BJ (cell line): Measurements from ENCODE around the gene KCNAB1. TPM values are rescaled to one million over a fixed set of nuclear protein-coding genes. Genes with fewer than 3 reads are reported as not detected.
A peak's percentile ranks its signal among the peaks of the same experiment; 100 is the strongest.

ENCODE experiments used
- CTCF ChIA-PET: fragments of 350-600 bp; formaldehyde crosslinking; extraction: SDS; loops from one replicate; lab custom pipeline; 2021; ENCODE audit warnings: antibody characterized with exemption, inconsistent platforms; lab: Yijun Ruan, JAX
- POLR2A ChIA-PET: fragments of 300-600 bp; sonication (Branson Sonifier 250); formaldehyde crosslinking; extraction: SDS; loops from one replicate; lab custom pipeline; 2021; ENCODE audit warnings: antibody characterized with exemption; lab: Charles Lee
- DNase-seq: peaks from one replicate; pipeline ENCODE4 v3.0.0-alpha.2; 2011; ENCODE audit warnings: low read depth
- H3K27me3 ChIP-seq: 2 replicates; pipeline ENCODE4 v1.6.0; 2011; ENCODE audit warnings: low read length; ENCODE audit not compliant: control insufficient read depth, insufficient read depth
- H3K36me3 ChIP-seq: 2 replicates; pipeline ENCODE4 v1.5.1; 2011; ENCODE audit warnings: low read length; ENCODE audit not compliant: control insufficient read depth, insufficient read depth
- H3K4me3 ChIP-seq: 2 replicates; pipeline ENCODE4 v1.5.1; 2011; ENCODE audit warnings: low read depth, mild to moderate bottlenecking, control low read depth, low read length
- CTCF ChIP-seq: IDR thresholded peaks from 2 replicates; pipeline ENCODE4 v1.5.1; 2011; ENCODE audit warnings: low read depth, mild to moderate bottlenecking, control low read depth, inconsistent platforms, low read length, moderate library complexity; ENCODE audit not compliant: insufficient read depth
- polyA plus RNA-seq: library from polyadenylated mRNA; depleted of rRNA; stranded (reverse); fragments of >200 nt; gene quantifications from 2 replicates; pipeline ENCODE4 v1.2.3, GENCODE V29; 2011

The KCNAB1 gene
- polyA plus RNA-seq, 1 experiment: not detected

DNA sequence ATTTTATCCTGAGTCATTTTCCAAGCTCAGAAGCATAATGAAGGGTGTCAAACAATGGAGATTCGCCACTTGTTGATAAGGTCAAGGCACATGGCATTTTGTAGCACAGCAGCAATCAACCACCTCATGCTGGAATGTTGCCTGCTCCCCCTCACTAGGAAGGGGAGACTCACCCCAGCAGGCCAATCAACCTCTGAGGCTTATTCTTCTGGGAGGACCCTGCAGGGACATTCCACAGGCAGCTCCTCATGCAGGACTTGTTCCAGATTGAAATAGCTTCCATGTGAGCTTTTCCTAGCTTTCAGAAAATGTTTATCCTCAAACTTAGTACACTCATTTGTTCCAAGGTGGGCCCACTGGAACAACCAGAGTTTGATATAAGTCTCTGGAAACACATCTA lies 356.9 kb downstream of the KCNAB1 start:
- DNase-seq: peak; percentile 58
- Histone ChIP-seq H3K27me3 (no peaks in the 10 kb centered on the region), H3K4me3 (no peak overlapping the region), H3K36me3 (no peaks in the 10 kb centered on the region)
- POLR2A ChIA-PET: no interaction called here
- CTCF ChIA-PET: interaction anchor here (1.0 to 1.3 kb wide), 2 partner anchors 325 to 326 kb away, joined by 3 to 4 read pairs; no protein-coding TSS in a partner anchor
- no peak for TF ChIP-seq CTCF

DNA sequence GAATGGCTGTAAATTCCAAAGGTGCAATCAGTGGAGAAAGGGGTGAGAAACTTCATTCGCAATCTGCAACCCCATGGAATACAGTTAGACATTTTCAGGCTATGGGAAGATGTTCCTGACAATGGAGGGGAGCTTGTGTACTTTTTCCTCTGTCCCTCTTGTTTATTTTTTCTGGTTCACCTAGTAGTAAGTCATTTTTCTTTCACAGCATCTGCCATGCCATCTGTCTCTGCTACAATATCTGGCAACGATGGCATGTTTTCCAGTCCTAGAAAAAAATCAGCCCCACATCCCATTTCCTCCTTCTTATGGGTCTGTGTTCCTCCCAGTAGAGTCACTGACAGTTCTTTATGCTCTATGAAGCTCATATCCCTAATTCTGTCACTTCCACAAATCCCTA lies 358.5 kb downstream of the KCNAB1 start:
- no peak for TF ChIP-seq CTCF
- CTCF ChIA-PET: interaction anchor here (0.6 to 1.2 kb wide), 2 partner anchors 14 to 21 kb away, joined by 3 read pairs; no protein-coding TSS in a partner anchor
- POLR2A ChIA-PET: no interaction called here

DNA sequence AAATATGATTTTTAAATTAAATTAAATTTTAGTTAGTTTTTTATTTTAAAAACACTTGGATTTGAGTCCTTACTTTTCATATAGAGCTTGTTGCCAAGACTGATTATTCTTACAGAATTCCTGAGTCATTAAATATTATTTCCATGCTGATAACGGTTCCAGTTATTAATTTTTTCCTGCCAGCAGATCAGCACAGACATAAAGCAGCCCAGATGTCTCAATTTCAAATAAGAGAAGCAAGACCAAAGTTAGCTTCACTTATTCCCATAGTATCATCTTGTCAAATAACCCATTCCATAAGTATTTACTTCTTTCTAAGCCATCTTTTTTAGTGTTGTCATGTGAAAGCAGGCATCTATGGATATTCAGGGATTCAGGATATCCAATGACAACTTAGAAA lies 359.2 kb downstream of the KCNAB1 start:
- H3K36me3 ChIP-seq: no peaks in the 10 kb centered on the region
- no peak for DNase-seq
- no peak overlapping the region for H3K4me3 ChIP-seq
- CTCF ChIA-PET: interaction anchor here (0.6 to 1.2 kb wide), 3 partner anchors 13 to 153 kb away, joined by 3 read pairs; no protein-coding TSS in a partner anchor
- no peak for TF ChIP-seq CTCF
- POLR2A ChIA-PET: no interaction called here
- no peaks in the 10 kb centered on the region for H3K27me3 ChIP-seq

More for the DNA sequence above, 358.5 kb downstream of the KCNAB1 start:
- Histone ChIP-seq H3K27me3 (no peaks in the 10 kb centered on the region), H3K4me3 (no peak overlapping the region), H3K36me3 (no peaks in the 10 kb centered on the region)
- DNase-seq: no peak

DNA sequence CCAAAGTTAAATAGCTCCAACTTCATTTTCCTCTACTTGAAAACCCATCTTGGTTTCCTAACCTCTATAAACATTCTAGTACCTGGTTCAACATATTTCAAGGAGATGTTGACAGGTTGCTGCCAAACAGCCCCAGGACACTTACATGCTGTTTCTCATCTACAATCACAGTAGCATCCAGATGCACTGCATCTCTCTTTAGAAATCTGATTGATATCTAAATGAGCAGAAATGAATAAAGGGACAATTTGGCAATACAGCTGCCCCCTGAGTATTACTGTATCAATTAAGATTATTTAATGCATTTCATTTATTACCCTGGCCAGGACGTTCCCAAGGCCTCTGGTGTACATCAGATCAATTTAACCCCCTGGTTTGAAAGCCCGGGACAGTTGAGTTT lies 360.6 kb downstream of the KCNAB1 start:
- DNase-seq: no peak
- POLR2A ChIA-PET: no interaction called here
- no peak for TF ChIP-seq CTCF
- Histone ChIP-seq H3K36me3 (no peaks in the 10 kb centered on the region), H3K4me3 (no peak overlapping the region), H3K27me3 (no peaks in the 10 kb centered on the region)
- CTCF ChIA-PET: interaction anchor here (0.6 to 1.8 kb wide), 5 partner anchors 27 to 597 kb away, joined by 3 to 4 read pairs (median 3); no protein-coding TSS in a partner anchor

- no peaks in the 10 kb centered on the region for H3K36me3 ChIP-seq
- POLR2A ChIA-PET: no interaction called here
- TF ChIP-seq CTCF: no peak
- no peak for DNase-seq
- no peak overlapping the region for H3K4me3 ChIP-seq
- CTCF ChIA-PET: interaction anchor here (0.7 to 2.0 kb wide), 6 partner anchors 9 to 332 kb away, joined by 3 to 7 read pairs (median 4); no protein-coding TSS in a partner anchor
- no peaks in the 10 kb centered on the region for H3K27me3 ChIP-seq
Observed at GRCh38 chr3:156483002-156483401, 362.6 kb downstream of the KCNAB1 start.
